Measurements from ENCODE around the gene IDUA. TPM values are rescaled to one million over a fixed set of nuclear protein-coding genes. Genes with fewer than 3 reads are reported as not detected.

Gene IDUA
- total RNA-seq, 1 donor from 2014 or later, result 18.0 TPM

- H3K4me3 Mint-ChIP-seq, result no peak overlapping the region
- H3K4me1 Mint-ChIP-seq, result peaks cover 14% of the 10 kb centered on the region
- no peak overlapping the region for H3K27ac Mint-ChIP-seq (ENCODE audit: unreplicated experiment)
Observed at GRCh38 chr4:1021386-1022050, 34.7 kb downstream of the IDUA start.

GRCh38 chr4:1022051-1022738, 35.4 kb downstream of the IDUA start:
- no peaks in the 10 kb centered on the region for H3K27me3 Mint-ChIP-seq (ENCODE audit: low read depth)
- peaks cover 17% of the 10 kb centered on the region for H3K4me1 Mint-ChIP-seq
- peaks cover 12% of the 10 kb centered on the region for H3K36me3 Mint-ChIP-seq (ENCODE audit: low read depth)
- no peak overlapping the region for H3K27ac Mint-ChIP-seq (ENCODE audit: unreplicated experiment)
- H3K4me3 Mint-ChIP-seq, result no peak overlapping the region
- no peak for DNase-seq (ENCODE audit: low read depth, low spot score)
- no peaks in the 10 kb centered on the region for H3K9me3 Mint-ChIP-seq
- no peak for TF ChIP-seq CTCF (conservative IDR thresholded peaks at IDR 0.05)

More at GRCh38 chr4:1021386-1022050, 34.7 kb downstream of the IDUA start:
- no peak for DNase-seq (ENCODE audit: low read depth, low spot score)
- Mint-ChIP-seq H3K36me3 (ENCODE audit: low read depth) (peaks cover 12% of the 10 kb centered on the region), H3K9me3 (no peaks in the 10 kb centered on the region), H3K27me3 (ENCODE audit: low read depth) (no peaks in the 10 kb centered on the region)
- no peak for TF ChIP-seq CTCF (conservative IDR thresholded peaks at IDR 0.05)

- no peak overlapping the region for H3K27ac Mint-ChIP-seq (ENCODE audit: unreplicated experiment)
- H3K4me1 Mint-ChIP-seq, result peaks cover 19% of the 10 kb centered on the region
- DNase-seq (ENCODE audit: low read depth, low spot score), result no peak
- no peak overlapping the region for H3K4me3 Mint-ChIP-seq
- peaks cover 12% of the 10 kb centered on the region for H3K36me3 Mint-ChIP-seq (ENCODE audit: low read depth)
- no peak for TF ChIP-seq CTCF (conservative IDR thresholded peaks at IDR 0.05)
- no peaks in the 10 kb centered on the region for H3K9me3 Mint-ChIP-seq
- no peaks in the 10 kb centered on the region for H3K27me3 Mint-ChIP-seq (ENCODE audit: low read depth)
Observed at GRCh38 chr4:1022739-1023066, 35.9 kb downstream of the IDUA start.

GRCh38 chr4:1023075-1023640, 36.3 kb downstream of the IDUA start:
- H3K4me1 Mint-ChIP-seq, result peaks cover 20% of the 10 kb centered on the region
- no peak overlapping the region for H3K27ac Mint-ChIP-seq (ENCODE audit: unreplicated experiment)
- H3K9me3 Mint-ChIP-seq, result no peaks in the 10 kb centered on the region
- H3K36me3 Mint-ChIP-seq (ENCODE audit: low read depth), result peaks cover 12% of the 10 kb centered on the region
- no peak overlapping the region for H3K4me3 Mint-ChIP-seq
- TF ChIP-seq CTCF (conservative IDR thresholded peaks at IDR 0.05), result no peak
- no peak for DNase-seq (ENCODE audit: low read depth, low spot score)
- H3K27me3 Mint-ChIP-seq (ENCODE audit: low read depth), result no peaks in the 10 kb centered on the region

- H3K27ac Mint-ChIP-seq (ENCODE audit: unreplicated experiment), result no peak overlapping the region
- H3K4me1 Mint-ChIP-seq, result peaks cover 17% of the 10 kb centered on the region
- no peak for DNase-seq (ENCODE audit: low read depth, low spot score)
- no peaks in the 10 kb centered on the region for H3K27me3 Mint-ChIP-seq (ENCODE audit: low read depth)
- no peak overlapping the region for H3K4me3 Mint-ChIP-seq
- peaks cover 12% of the 10 kb centered on the region for H3K36me3 Mint-ChIP-seq (ENCODE audit: low read depth)
- TF ChIP-seq CTCF (conservative IDR thresholded peaks at IDR 0.05), result no peak
- H3K9me3 Mint-ChIP-seq, result no peaks in the 10 kb centered on the region
Observed at GRCh38 chr4:1023895-1024740, 37.3 kb downstream of the IDUA start.

Measured in neural crest cell (in vitro differentiated cells).